ENCODE data around the gene MYLIP. TPM values are rescaled to one million over a fixed set of nuclear protein-coding genes. Genes with fewer than 3 reads are reported as not detected.

The MYLIP gene
- 15.9 to 23.1 TPM (median 16.6 TPM) in 3 replicates for total RNA-seq
- long read RNA-seq, transcript MYLIP-202 (7 exons, 1,666 nt), result major isoform, 17 of 22 reads
- long read RNA-seq, partial matches to known transcripts, result 1 of 22 reads
- long read RNA-seq, other reads (novel, unspliced or antisense), result 3 of 22 reads

DNA sequence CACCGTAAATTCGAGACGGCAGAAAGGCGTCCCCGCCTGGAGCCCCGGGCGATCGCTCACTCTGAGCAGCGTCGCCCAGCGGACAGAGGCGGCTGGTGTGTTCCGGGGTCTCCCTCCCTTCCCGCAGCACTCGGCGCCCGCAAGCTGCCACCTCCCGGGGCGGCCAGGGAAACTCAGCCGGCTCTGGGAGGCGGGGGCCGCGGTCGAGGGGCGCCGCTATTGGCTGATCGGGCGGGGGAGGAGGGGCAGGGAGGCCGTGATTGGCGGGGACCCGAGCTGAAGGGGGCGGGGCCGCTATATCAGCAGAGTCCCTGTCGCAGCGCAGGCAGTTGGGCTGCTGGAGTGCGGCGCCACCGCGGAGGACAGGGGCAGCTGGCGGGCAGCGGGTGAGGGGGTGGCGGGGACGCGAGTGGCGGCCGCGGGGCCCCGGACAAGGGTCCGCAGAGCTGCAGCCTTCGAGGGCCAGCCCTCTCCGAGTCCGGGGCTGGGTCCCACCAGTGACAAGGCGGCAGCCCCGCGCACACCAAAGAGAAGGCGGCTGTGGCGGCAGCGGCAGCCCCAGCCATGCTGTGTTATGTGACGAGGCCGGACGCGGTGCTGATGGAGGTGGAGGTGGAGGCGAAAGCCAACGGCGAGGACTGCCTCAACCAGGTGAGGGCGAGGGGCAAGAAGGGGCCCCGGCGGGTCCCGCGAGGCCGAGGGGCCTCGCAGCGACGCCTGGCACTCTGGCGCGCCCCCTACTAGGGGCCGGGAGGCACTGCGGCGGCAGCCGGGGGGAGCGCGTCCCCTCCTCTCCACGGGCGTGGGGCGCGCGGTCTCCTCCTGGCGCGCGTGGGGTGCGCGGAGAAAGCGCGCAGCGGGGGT lies at the start of gene MYLIP:
Gene MYLIP (plus strand): TSS at position 328 of the 864 bp plus-strand sequence. CDS start 237 bp downstream, at position 565.
- Mint-ChIP-seq H3K4me3 (ENCODE audit: unreplicated experiment) (peak within 1 kb of the TSS; percentile 93), H3K27me3 (ENCODE audit: low read depth) (no peaks in the 10 kb centered on the region), H3K36me3 (ENCODE audit: low read depth) (peaks cover 7% of the 10 kb centered on the region), H3K9me3 (ENCODE audit: low read depth) (no peaks in the 10 kb centered on the region), H3K4me1 (ENCODE audit: low read depth) (peaks cover 48% of the 10 kb centered on the region), H3K27ac (ENCODE audit: unreplicated experiment) (peak within 1 kb of the TSS; percentile 91)
- TF ChIP-seq, protein P1, sequence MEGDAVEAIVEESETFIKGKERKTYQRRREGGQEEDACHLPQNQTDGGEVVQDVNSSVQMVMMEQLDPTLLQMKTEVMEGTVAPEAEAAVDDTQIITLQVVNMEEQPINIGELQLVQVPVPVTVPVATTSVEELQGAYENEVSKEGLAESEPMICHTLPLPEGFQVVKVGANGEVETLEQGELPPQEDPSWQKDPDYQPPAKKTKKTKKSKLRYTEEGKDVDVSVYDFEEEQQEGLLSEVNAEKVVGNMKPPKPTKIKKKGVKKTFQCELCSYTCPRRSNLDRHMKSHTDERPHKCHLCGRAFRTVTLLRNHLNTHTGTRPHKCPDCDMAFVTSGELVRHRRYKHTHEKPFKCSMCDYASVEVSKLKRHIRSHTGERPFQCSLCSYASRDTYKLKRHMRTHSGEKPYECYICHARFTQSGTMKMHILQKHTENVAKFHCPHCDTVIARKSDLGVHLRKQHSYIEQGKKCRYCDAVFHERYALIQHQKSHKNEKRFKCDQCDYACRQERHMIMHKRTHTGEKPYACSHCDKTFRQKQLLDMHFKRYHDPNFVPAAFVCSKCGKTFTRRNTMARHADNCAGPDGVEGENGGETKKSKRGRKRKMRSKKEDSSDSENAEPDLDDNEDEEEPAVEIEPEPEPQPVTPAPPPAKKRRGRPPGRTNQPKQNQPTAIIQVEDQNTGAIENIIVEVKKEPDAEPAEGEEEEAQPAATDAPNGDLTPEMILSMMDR (IDR thresholded peaks at IDR 0.05), result peak; percentile 77
- peak; percentile 97 for DNase-seq (ENCODE audit: low spot score)

DNA sequence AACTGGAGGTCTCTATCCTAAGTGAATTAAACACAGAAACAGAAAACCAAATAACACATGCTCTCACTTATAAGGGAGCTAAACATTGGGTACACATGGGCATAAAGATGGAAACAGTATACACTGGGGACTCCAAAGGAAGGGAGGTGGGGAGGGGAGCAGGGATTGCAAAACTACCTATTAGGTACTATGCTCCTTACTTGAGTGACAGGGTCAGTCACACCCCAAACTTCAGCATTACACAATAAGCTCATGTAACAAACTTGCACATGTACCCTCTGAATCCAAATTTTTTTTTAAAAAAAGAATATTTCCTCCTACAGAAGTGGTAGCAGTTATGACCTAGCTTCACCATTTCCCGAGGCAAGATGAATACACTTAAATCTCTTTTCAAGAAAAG lies 49.5 kb upstream of the MYLIP start:
- no peaks in the 10 kb centered on the region for H3K4me1 Mint-ChIP-seq (ENCODE audit: low read depth)
- no peak overlapping the region for H3K27ac Mint-ChIP-seq (ENCODE audit: unreplicated experiment)
- TF ChIP-seq, protein P1 (IDR thresholded peaks at IDR 0.05), result no peak
- H3K4me3 Mint-ChIP-seq (ENCODE audit: unreplicated experiment), result no peak overlapping the region
- peaks cover 2% of the 10 kb centered on the region for H3K36me3 Mint-ChIP-seq (ENCODE audit: low read depth)
- H3K9me3 Mint-ChIP-seq (ENCODE audit: low read depth), result peaks cover 3% of the 10 kb centered on the region
- DNase-seq (ENCODE audit: low spot score), result no peak
- peaks cover 2% of the 10 kb centered on the region for H3K27me3 Mint-ChIP-seq (ENCODE audit: low read depth)

GRCh38 chr6:16080204-16080603 lies 48.7 kb upstream of the MYLIP start:
- Mint-ChIP-seq H3K27me3 (ENCODE audit: low read depth) (peaks cover 3% of the 10 kb centered on the region), H3K4me1 (ENCODE audit: low read depth) (peaks cover 2% of the 10 kb centered on the region), H3K4me3 (ENCODE audit: unreplicated experiment) (no peak overlapping the region), H3K36me3 (ENCODE audit: low read depth) (peaks cover 2% of the 10 kb centered on the region), H3K27ac (ENCODE audit: unreplicated experiment) (no peak overlapping the region), H3K9me3 (ENCODE audit: low read depth) (peaks cover 3% of the 10 kb centered on the region)
- no peak for DNase-seq (ENCODE audit: low spot score)
- TF ChIP-seq, protein P1 (IDR thresholded peaks at IDR 0.05), result no peak

DNA sequence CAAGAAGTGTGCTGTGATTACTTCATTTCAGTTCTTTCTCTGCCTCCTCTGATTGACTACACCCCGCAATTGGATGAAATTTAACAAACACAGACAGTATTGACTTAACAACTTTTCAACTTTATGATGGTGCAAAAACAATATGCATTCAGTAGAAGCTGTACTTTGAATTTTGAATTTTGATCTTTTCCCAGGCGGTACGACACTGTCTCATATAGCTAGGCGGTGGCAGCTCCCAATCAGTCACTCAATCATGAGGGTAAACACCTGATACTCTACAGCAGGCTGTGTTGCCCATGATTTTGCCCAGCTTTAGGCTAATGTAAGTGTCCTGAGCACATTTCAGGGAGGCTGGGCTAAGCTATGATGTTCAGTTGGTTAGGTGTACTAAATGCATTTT lies 47.6 kb upstream of the MYLIP start:
- Mint-ChIP-seq H3K9me3 (ENCODE audit: low read depth) (peaks cover 3% of the 10 kb centered on the region), H3K4me3 (ENCODE audit: unreplicated experiment) (no peak overlapping the region), H3K27me3 (ENCODE audit: low read depth) (peaks cover 3% of the 10 kb centered on the region), H3K27ac (ENCODE audit: unreplicated experiment) (no peak overlapping the region), H3K36me3 (ENCODE audit: low read depth) (peaks cover 2% of the 10 kb centered on the region), H3K4me1 (ENCODE audit: low read depth) (peaks cover 2% of the 10 kb centered on the region)
- DNase-seq (ENCODE audit: low spot score), result no peak
- TF ChIP-seq, protein P1 (IDR thresholded peaks at IDR 0.05), result no peak

DNA sequence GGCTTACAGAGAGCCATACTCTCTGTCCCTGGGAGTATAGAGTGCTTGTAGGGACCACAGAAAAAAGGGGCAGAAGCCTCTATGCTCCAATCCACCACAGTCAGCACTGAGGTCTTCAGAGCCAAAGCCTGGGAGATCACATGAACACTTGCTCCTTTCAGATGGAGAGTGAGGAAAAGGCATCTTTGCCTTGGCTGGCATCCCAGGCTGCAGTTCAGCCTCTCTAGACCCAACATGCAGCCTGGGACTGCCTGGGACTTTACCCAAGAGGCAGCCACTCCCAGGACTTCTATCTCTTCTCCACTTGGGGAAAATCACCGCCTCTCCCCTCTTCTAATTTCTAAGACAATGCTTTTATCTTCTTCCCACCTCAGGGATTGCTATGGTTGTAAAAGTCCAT lies 46.5 kb upstream of the MYLIP start:
- DNase-seq (ENCODE audit: low spot score), result no peak
- Mint-ChIP-seq H3K4me1 (ENCODE audit: low read depth) (peaks cover 2% of the 10 kb centered on the region), H3K36me3 (ENCODE audit: low read depth) (peaks cover 2% of the 10 kb centered on the region), H3K27me3 (ENCODE audit: low read depth) (peaks cover 3% of the 10 kb centered on the region), H3K4me3 (ENCODE audit: unreplicated experiment) (no peak overlapping the region), H3K27ac (ENCODE audit: unreplicated experiment) (no peak overlapping the region), H3K9me3 (ENCODE audit: low read depth) (peaks cover 3% of the 10 kb centered on the region)
- TF ChIP-seq, protein P1 (IDR thresholded peaks at IDR 0.05), result no peak

Measured in chondrocyte (in vitro differentiated cells).